Suprapubic skin (tissue), 4 donors: ENCODE data around the gene HELT.

ENCODE experiments used
- CTCF ChIP-seq, 2 donors: fragments of 200-600 bp in 1 of 2; fragments of 450-650 bp in 1 of 2; sonication (generic) in 1 of 2; IDR thresholded peaks; one replicate each; pipeline ENCODE4 v1.5.1; 2016 to 2019; ENCODE audit warnings: antibody characterized with exemption in 2 of 2, mild to moderate bottlenecking in 1 of 2, moderate library complexity in 1 of 2
- EP300 ChIP-seq: sonication (generic); formaldehyde crosslinking; IDR thresholded peaks from one replicate; pipeline ENCODE4 v1.6.1; 2017; ENCODE audit warnings: antibody characterized with exemption
- POLR2A ChIP-seq, 2 donors: fragments of 450-650 bp; IDR thresholded peaks; one replicate each; pipeline ENCODE4 v1.6.1; 2017; ENCODE audit warnings: antibody characterized with exemption in 2 of 2, mild to moderate bottlenecking in 2 of 2, moderate library complexity in 2 of 2
- POLR2AphosphoS5 ChIP-seq, 3 donors: sonication (generic); formaldehyde crosslinking; IDR thresholded peaks; one replicate each; pipeline ENCODE4 v1.6.1; 2017; ENCODE audit warnings: antibody characterized with exemption in 3 of 3

- TF ChIP-seq POLR2AphosphoS5 (IDR thresholded peaks at IDR 0.05) (no peak), CTCF (IDR thresholded peaks at IDR 0.05) (no peak), EP300 (no peak), POLR2A (IDR thresholded peaks at IDR 0.05) (no peak)
These were observed 1.1 kb upstream of the HELT start for GRCh38 chr4:185016946-185017758.
